K562 (cell line): ENCODE data around the gene FCGR3A. TPM values are rescaled to one million over a fixed set of nuclear protein-coding genes. Genes with fewer than 3 reads are reported as not detected.

ENCODE experiments used
- ATAC-seq: fragments of 200-7000 bp; cut with Tn5 transposase; 3 replicates; pipeline ENCODE4 v1.9.1; 2020; ENCODE audit warnings: moderate library complexity
- BruUV-seq: library from RNA; stranded (reverse); fragments of 400-500 nt; replicated peaks from 2 replicates; lab custom pipeline; 2021; lab: Mats Ljungman, UMichigan
- CTCF ChIA-PET: fragments of 300-600 bp; formaldehyde crosslinking; extraction: SDS; loops from one replicate; lab custom pipeline; 2021; ENCODE audit warnings: low intra/inter-chr PET ratio; lab: Yijun Ruan, JAX
- POLR2A ChIA-PET: fragments of 300-600, 350-650 bp; sonication (Branson Sonifier 250); formaldehyde crosslinking; extraction: SDS; loops from one replicate; lab custom pipeline; 2021; ENCODE audit warnings: antibody characterized with exemption, inconsistent platforms; lab: Yijun Ruan, JAX
- DNase-seq, 4 experiments: peaks; one replicate each; pipeline versions ENCODE4 v3.0.0 to v3.0.0-alpha.2; 2011 to 2018; ENCODE audit warnings: low spot score in 3 of 4, mixed read lengths in 3 of 4; ENCODE audit errors: extremely low read depth in 1 of 4
- FAIRE-seq: peaks from 2 replicates; lab custom pipeline; 2011; peaks lifted over from hg19 to GRCh38; lab: Jason Lieb, UNC
- H2AFZ ChIP-seq: 2 replicates; pipeline ENCODE4 v1.6.0; 2011; ENCODE audit warnings: low read depth, low read length, control low read depth, inconsistent platforms
- H3K27ac ChIP-seq: fragments of 200-600 bp; 3 replicates; pipeline ENCODE4 v1.8.0; 2011; ENCODE audit warnings: low read depth, mild to moderate bottlenecking, control low read depth, inconsistent platforms, low read length, moderate library complexity, mixed read lengths; ENCODE audit errors: extremely low read depth
- H3K27me3 ChIP-seq, 2 experiments: fragments of 300-600 bp in 1 of 2; 2 replicates in 1 of 2; 3 replicates in 1 of 2; pipeline versions ENCODE4 v1.6.0 to v1.8.0; 2011; ENCODE audit warnings: inconsistent platforms in 2 of 2, low read length in 2 of 2, mild to moderate bottlenecking in 1 of 2, mixed read lengths in 1 of 2, moderate library complexity in 1 of 2; ENCODE audit not compliant: control insufficient read depth in 2 of 2, insufficient read depth in 2 of 2
- H3K36me3 ChIP-seq: fragments of 300-600 bp; 3 replicates; pipeline ENCODE4 v1.8.0; 2011; ENCODE audit warnings: mild to moderate bottlenecking, low read length, inconsistent platforms; ENCODE audit not compliant: control insufficient read depth, insufficient read depth
- H3K4me1 ChIP-seq, 2 experiments: fragments of 200-600 bp in 1 of 2; replicated peaks in 1 of 2; 2 replicates in 1 of 2; 3 replicates in 1 of 2; pipeline versions ENCODE4 v1.5.1 to v1.8.0; 2011; ENCODE audit warnings: inconsistent platforms in 2 of 2, low read length in 2 of 2, mild to moderate bottlenecking in 1 of 2, mixed read lengths in 1 of 2, moderate library complexity in 1 of 2; ENCODE audit not compliant: control insufficient read depth in 2 of 2, insufficient read depth in 2 of 2
- H3K4me2 ChIP-seq: 2 replicates; pipeline ENCODE4 v1.6.1; 2011; ENCODE audit warnings: low read length, control low read depth, inconsistent platforms, mixed read lengths; ENCODE audit not compliant: insufficient read depth
- H3K4me3 ChIP-seq: fragments of 200-600 bp; sonication (generic), shearing (Covaris generic); 2 replicates; pipeline ENCODE4 v1.5.1; 2016; ENCODE audit warnings: control low read depth, inconsistent platforms
- H3K79me2 ChIP-seq: fragments of 200-600 bp; 3 replicates; pipeline ENCODE4 v1.8.0; 2011; ENCODE audit warnings: low read length, inconsistent platforms; ENCODE audit not compliant: control insufficient read depth, insufficient read depth
- H3K9ac ChIP-seq, 2 experiments: 2 replicates each; pipeline versions ENCODE4 v1.6.0 to v1.6.1; 2011; ENCODE audit warnings: low read depth in 2 of 2, low read length in 2 of 2, control low read depth in 1 of 2, inconsistent platforms in 1 of 2, mild to moderate bottlenecking in 1 of 2, mixed read lengths in 1 of 2; ENCODE audit not compliant: insufficient read depth in 1 of 2
- H3K9me1 ChIP-seq: one replicate; pipeline ENCODE4 v1.6.0; 2011; ENCODE audit warnings: inconsistent platforms, mild to moderate bottlenecking, low read length, moderate library complexity; ENCODE audit not compliant: control insufficient read depth, insufficient read depth
- H3K9me3 ChIP-seq: replicated peaks from 2 replicates; pipeline ENCODE4 v1.5.1; 2011; ENCODE audit warnings: low read depth, low read length, inconsistent platforms; ENCODE audit not compliant: control insufficient read depth, insufficient read depth
- H4K20me1 ChIP-seq: replicated peaks from 2 replicates; pipeline ENCODE4 v1.6.1; 2011; ENCODE audit warnings: low read length, inconsistent platforms, mixed read lengths; ENCODE audit not compliant: control insufficient read depth, insufficient read depth
- ADNP ChIP-seq: fragments of 200-800 bp; sonication (Bioruptor generic); IDR thresholded peaks from 2 replicates; pipeline ENCODE4 v1.6.1; 2016; ENCODE audit warnings: missing genetic modification characterization, missing compliant biosample characterization
- BRF2 ChIP-seq: IDR thresholded peaks from 3 replicates; pipeline ENCODE4 v1.6.1; 2011; ENCODE audit warnings: borderline replicate concordance, mild to moderate bottlenecking; ENCODE audit not compliant: insufficient read length, insufficient read depth
- EGR1 ChIP-seq: fragments of 450-650 bp; conservative IDR thresholded peaks from 2 replicates; pipeline ENCODE4 v1.6.1; 2017; ENCODE audit warnings: mild to moderate bottlenecking
- ELF1 ChIP-seq: fragments of 200-800 bp; sonication (Bioruptor generic); IDR thresholded peaks from 2 replicates; pipeline ENCODE4 v1.6.1; 2016; ENCODE audit warnings: missing genetic modification characterization, missing compliant biosample characterization
- FOS ChIP-seq: IDR thresholded peaks from 3 replicates; pipeline ENCODE4 v1.6.1; 2011; ENCODE audit not compliant: insufficient read length; ENCODE audit errors: extremely low read depth
- FOXJ2 ChIP-seq: fragments of 200-800 bp; sonication (Bioruptor generic); IDR thresholded peaks from 2 replicates; pipeline ENCODE4 v1.6.1; 2016; ENCODE audit warnings: missing genetic modification characterization, missing compliant biosample characterization
- KDM5B ChIP-seq: fragments of 200-600 bp; sonication (generic); IDR thresholded peaks from 2 replicates; pipeline ENCODE4 v1.6.1; 2012; ENCODE audit warnings: low read depth, mild to moderate bottlenecking, moderate library complexity, low read length, control low read depth, inconsistent platforms; ENCODE audit not compliant: insufficient replicate concordance
- MAX ChIP-seq: sonication (generic); formaldehyde crosslinking; IDR thresholded peaks from 2 replicates; pipeline ENCODE4 v1.9.0; 2022; ENCODE audit warnings: mild to moderate bottlenecking, missing genetic modification reagents
- NCOA6 ChIP-seq: fragments of 450-650 bp; IDR thresholded peaks from 2 replicates; pipeline ENCODE4 v1.6.1; 2017; ENCODE audit warnings: mild to moderate bottlenecking
- NR3C1 ChIP-seq: sonication (generic); formaldehyde crosslinking; IDR thresholded peaks from 2 replicates; pipeline ENCODE4 v1.8.1; 2022; ENCODE audit warnings: missing genetic modification reagents
- PHB2 ChIP-seq: fragments of 450-650 bp; IDR thresholded peaks from 2 replicates; pipeline ENCODE4 v1.6.1; 2017; ENCODE audit warnings: low read depth
- TEAD1 ChIP-seq, 2 experiments: fragments of 450-650 bp in 1 of 2; sonication (generic) in 1 of 2; formaldehyde crosslinking; IDR thresholded peaks; 2 replicates each; pipeline versions ENCODE4 v1.4.0 to v1.8.0; 2020 to 2022; ENCODE audit warnings: mild to moderate bottlenecking in 2 of 2, missing genetic modification reagents in 1 of 2
- ZNF551 ChIP-seq: fragments of 250-450 bp; sonication (Bioruptor Pico); IDR thresholded peaks from 2 replicates; pipeline ENCODE4 v1.5.0; 2021; ENCODE audit warnings: mild to moderate bottlenecking, moderate library complexity
- WGBS: fragments of 100-300 bp; shearing (Covaris generic); methylation state at CpG from one replicate; pipeline ENCODE4 v1.1.6; 2016; ENCODE audit warnings: low coverage, mixed read lengths; ENCODE audit not compliant: insufficient coverage; ENCODE audit errors: missing lambda C conversion rate; 5-methylcytosine and 5-hydroxymethylcytosine counted together
- in situ Hi-C: fragments of 300-500 bp; cut with MboI; formaldehyde crosslinking; loops from 4 replicates; pipeline ENCODE4 v1.15.0; 2018; ENCODE audit warnings: inconsistent platforms, mixed read lengths
- intact Hi-C: fragments of 100-400 bp; cut with micrococcal nuclease; formaldehyde crosslinking; loops from 2 replicates; pipeline ENCODE4 v1.14.2; 2022
- polyA plus RNA-seq, 8 experiments: library from polyadenylated mRNA; depleted of rRNA in 4 of 8; stranded (reverse) in 5 of 8; unstranded in 3 of 8; fragments of >200 nt; fragmentation: Nextera tagmentation in 2 of 8; fragmentation: Illumina TruSeq in 1 of 8; extraction: Ambion mirVana in 2 of 8; extraction: Trizol in 1 of 8; gene quantifications; 2 replicates each; pipeline versions ENCODE4 v1.2.1 to v1.2.3, GENCODE V29; 2011 to 2014; ENCODE audit warnings: inconsistent platforms in 1 of 8, missing spikeins in 1 of 8
- total RNA-seq, 7 experiments: library from RNA; depleted of rRNA in 6 of 7; stranded (reverse); fragments of >200 nt in 6 of 7; fragmentation: Illumina TruSeq in 2 of 7; extraction: Trizol in 2 of 7; gene quantifications; 2 replicates each; pipeline versions ENCODE4 v1.2.1 to v1.2.3, GENCODE V29; 2011 to 2021; ENCODE audit warnings: low replicate concordance in 1 of 7

The FCGR3A gene
- total and polyA plus RNA-seq, 9 of the 15 experiments (the other 6 are each of a cell fraction or from before 2014, with no cell fraction given) = 0.04 to 0.29 (median 0.14) TPM; not detected in 3

GRCh38 chr1:161510477-161510876 is 39.1 kb downstream of the FCGR3A start:
- no TSS peak for BruUV-seq
- DNase-seq (no peak), ATAC-seq (no peak), FAIRE-seq (no peak)
- H3K27ac ChIP-seq = no peak overlapping the region; the same call in 2 of the 3 replicates
- H3K36me3 ChIP-seq = peaks cover 44% of the 10 kb centered on the region; the same call in 2 of the 3 replicates
- H2AFZ ChIP-seq = 0 out of 2 replicates have a peak overlapping the region, but pooled peaks have one; percentile 5
- H3K79me2 ChIP-seq = peaks cover 37% of the 10 kb centered on the region
- WGBS = 66% methylated on average over 3 of the region's 3 CpGs
- intact Hi-C loops = no loop called here
- H3K27me3 ChIP-seq = no peaks in the 10 kb centered on the region
- CTCF ChIA-PET = no interaction called here
- POLR2A ChIA-PET = interaction anchor here (1.1 to 1.4 kb wide), 2 partner anchors 22 to 26 kb away, joined by 3 to 4 read pairs; no protein-coding TSS in a partner anchor
- no peaks in the 10 kb centered on the region for H3K9me1 ChIP-seq
- H3K4me1 ChIP-seq = peaks cover 18 to 39% of the 10 kb centered on the region in 2 experiments
- H3K9ac ChIP-seq = peak overlapping the region in 1 of 2 experiments; percentile 81; a peak in 1 of 4 replicates
- H3K9me3 ChIP-seq = no peaks in the 10 kb centered on the region
- in situ Hi-C loops = no loop called here
- no peaks in the 10 kb centered on the region for H4K20me1 ChIP-seq
- H3K4me3 ChIP-seq = no peak overlapping the region
- TF ChIP-seq TEAD1 (CRISPR knock-in tag; IDR thresholded peaks at IDR 0.05) = 0 out of 4 replicates have a peak, but pooled peaks of 1 of the 2 experiments have one; percentile 27
- no peak for TF ChIP-seq NCOA6
- H3K4me2 ChIP-seq = peak overlapping the region; percentile 23

- CTCF ChIA-PET = no interaction called here
- H3K4me3 ChIP-seq = peak overlapping the region; percentile 51
- TF ChIP-seq EGR1 (peak; percentile 91), FOXJ2 (tag) (no peak), MAX (CRISPR knock-in tag) (peak; percentile 46), BRF2 (no peak), NR3C1 (CRISPR knock-in tag) (no peak), ADNP (no peak), KDM5B (no peak), PHB2 (no peak), FOS (no peak), ZNF551 (CRISPR knock-in tag) (no peak), ELF1 (no peak)
Observed at GRCh38 chr1:161506336-161507223, 43.0 kb downstream of the FCGR3A start.

More at GRCh38 chr1:161506336-161507223, 43.0 kb downstream of the FCGR3A start:
- intact Hi-C loops (loop anchor here (5.0 kb wide), 1 partner anchor 36 kb away; no protein-coding TSS in a partner anchor), in situ Hi-C loops (no loop called here)
- Histone ChIP-seq H3K9ac (peak overlapping the region; percentile 75 to 81; a peak in 3 of 4 replicates), H2AFZ (peak overlapping the region; percentile 63), H3K27me3 (no peaks in the 10 kb centered on the region), H4K20me1 (no peaks in the 10 kb centered on the region), H3K36me3 (peaks cover 39% of the 10 kb centered on the region; the same call in 2 of the 3 replicates), H3K4me1 (peaks cover 16 to 53% of the 10 kb centered on the region in 2 experiments), H3K9me3 (no peaks in the 10 kb centered on the region), H3K79me2 (peaks cover 51% of the 10 kb centered on the region), H3K9me1 (no peaks in the 10 kb centered on the region), H3K27ac (peak overlapping the region; percentile 87), H3K4me2 (peak overlapping the region; percentile 86)
- DNase-seq = peak; percentile 50 to 85 (median 54)
- BruUV-seq = no TSS peak
- POLR2A ChIA-PET = interaction anchor here (1.1 to 1.7 kb wide), 2 partner anchors 11 to 215 kb away, joined by 3 to 4 read pairs; no protein-coding TSS in a partner anchor
- peak; percentile 79 for ATAC-seq
- peak; percentile 32 for FAIRE-seq
- 6% methylated on average over 12 of the region's 15 CpGs for WGBS
